Esophagus squamous epithelium (tissue), 4 donors: ENCODE data around the gene TAS2R7.

Experiments
- CTCF ChIP-seq, 6 experiments: fragments of 450-650 bp in 4 of 6; fragments of 200-600 bp in 2 of 6; sonication (generic) in 2 of 6; IDR thresholded peaks; one replicate each; pipeline ENCODE4 v1.5.1; 2016 to 2019; ENCODE audit warnings: antibody characterized with exemption in 6 of 6, mild to moderate bottlenecking in 4 of 6, moderate library complexity in 4 of 6
- POLR2A ChIP-seq, 4 donors: fragments of 450-650 bp; IDR thresholded peaks; one replicate each; pipeline ENCODE4 v1.6.1; 2017; ENCODE audit warnings: antibody characterized with exemption in 4 of 4, mild to moderate bottlenecking in 4 of 4, moderate library complexity in 3 of 4

- TF ChIP-seq CTCF (IDR thresholded peaks at IDR 0.05), result no peak
- no peak for TF ChIP-seq POLR2A (IDR thresholded peaks at IDR 0.05)
Observed at GRCh38 chr12:10756194-10756593, 46.2 kb downstream of the TAS2R7 start.
